GM21723 (cell line): ENCODE measurements around the gene MTX3.

Source experiments
- ATAC-seq: cut with Tn5 transposase; IDR thresholded peaks from one replicate; pipeline ENCODE4 v1.9.1; 2021; ENCODE audit warnings: mild to moderate bottlenecking, moderate library complexity; ENCODE audit not compliant: unreplicated experiment

MTX3 gene

GRCh38 chr5:79990598-79991507 is at the start of gene MTX3:
Gene MTX3, minus strand, starts transcription at chr5:79991262. Its CDS starts 24 bp downstream, at chr5:79991238.
- ATAC-seq = peak; percentile 85

GRCh38 chr5:80039650-80040049 is 48.6 kb upstream of the MTX3 start:
- ATAC-seq = no peak

- peak; percentile 68 for ATAC-seq
These were observed 46.3 kb upstream of the MTX3 start for GRCh38 chr5:80037366-80037765.

- ATAC-seq = no peak
These were observed 45.6 kb upstream of the MTX3 start for GRCh38 chr5:80036615-80037014.

- ATAC-seq = no peak
These were observed 44.8 kb upstream of the MTX3 start for GRCh38 chr5:80035839-80036238.

- no peak for ATAC-seq
These were observed 44.1 kb upstream of the MTX3 start, which contains the start of gene THBS4 for GRCh38 chr5:80034962-80035821. Gene THBS4, plus strand, starts transcription at chr5:80035348. Its CDS starts 190 bp downstream, at chr5:80035538.

- ATAC-seq = no peak
These were observed 43.5 kb upstream of the MTX3 start for GRCh38 chr5:80034559-80034958.

- ATAC-seq = peak; percentile 61
These were observed 42.5 kb upstream of the MTX3 start for GRCh38 chr5:80033513-80033912.

- no peak for ATAC-seq
These were observed 40.0 kb upstream of the MTX3 start for GRCh38 chr5:80031109-80031508.

GRCh38 chr5:80026841-80027240 is 35.8 kb upstream of the MTX3 start:
- no peak for ATAC-seq

GRCh38 chr5:80025069-80025468 is 34.0 kb upstream of the MTX3 start:
- no peak for ATAC-seq

- no peak for ATAC-seq
These were observed 19.8 kb upstream of the MTX3 start for GRCh38 chr5:80010754-80011392.

GRCh38 chr5:80008995-80009765 is 18.1 kb upstream of the MTX3 start:
- ATAC-seq = no peak

GRCh38 chr5:80002677-80003076 is 11.6 kb upstream of the MTX3 start:
- ATAC-seq = no peak

- ATAC-seq = no peak
These were observed 8.7 kb upstream of the MTX3 start for GRCh38 chr5:79999722-80000121.

- ATAC-seq = no peak
These were observed 2.0 kb upstream of the MTX3 start for GRCh38 chr5:79992891-79993657.

- ATAC-seq = peak; percentile 59
These were observed 861 bp downstream of the MTX3 start for GRCh38 chr5:79990205-79990597.

- ATAC-seq = no peak
These were observed 4.8 kb downstream of the MTX3 start for GRCh38 chr5:79986260-79986659.

GRCh38 chr5:79985288-79985687 is 5.8 kb downstream of the MTX3 start:
- ATAC-seq = no peak

GRCh38 chr5:79984363-79984762 is 6.7 kb downstream of the MTX3 start:
- no peak for ATAC-seq
